Measurements from ENCODE around the gene DYNC1I1. TPM values are rescaled to one million over a fixed set of nuclear protein-coding genes. Genes with fewer than 3 reads are reported as not detected.

Gene DYNC1I1
- total RNA-seq, 1 experiment from 2014 or later: 8.3 TPM

DNA sequence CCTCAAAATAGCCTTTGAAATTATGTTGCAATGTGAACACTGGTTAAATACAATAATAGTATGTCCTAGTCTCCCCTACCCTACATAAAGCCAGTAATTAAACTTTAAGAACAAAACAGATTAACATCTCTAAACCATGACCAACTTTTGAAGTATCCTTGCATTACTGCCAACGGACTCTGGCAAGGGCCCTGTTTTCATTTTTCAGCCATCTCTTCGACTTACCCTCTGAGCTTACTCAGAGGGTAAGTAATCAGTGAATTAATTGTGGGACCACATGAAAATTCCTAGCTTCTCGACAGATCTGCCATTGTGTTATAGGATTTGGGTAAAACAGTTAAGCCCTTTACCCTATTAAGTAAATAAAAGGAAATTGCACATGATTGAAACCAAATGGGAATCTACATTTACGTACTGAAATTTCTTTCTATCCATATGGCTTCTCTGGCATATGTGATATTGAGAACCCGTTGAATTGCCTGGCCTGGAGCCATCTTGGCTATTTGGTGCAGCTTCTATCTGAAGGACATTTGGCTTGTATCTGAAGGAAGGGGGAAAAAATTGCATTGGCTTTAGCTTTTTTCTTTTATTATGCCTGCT is 39.6 kb downstream of the DYNC1I1 start:
- TF ChIP-seq, protein P1, sequence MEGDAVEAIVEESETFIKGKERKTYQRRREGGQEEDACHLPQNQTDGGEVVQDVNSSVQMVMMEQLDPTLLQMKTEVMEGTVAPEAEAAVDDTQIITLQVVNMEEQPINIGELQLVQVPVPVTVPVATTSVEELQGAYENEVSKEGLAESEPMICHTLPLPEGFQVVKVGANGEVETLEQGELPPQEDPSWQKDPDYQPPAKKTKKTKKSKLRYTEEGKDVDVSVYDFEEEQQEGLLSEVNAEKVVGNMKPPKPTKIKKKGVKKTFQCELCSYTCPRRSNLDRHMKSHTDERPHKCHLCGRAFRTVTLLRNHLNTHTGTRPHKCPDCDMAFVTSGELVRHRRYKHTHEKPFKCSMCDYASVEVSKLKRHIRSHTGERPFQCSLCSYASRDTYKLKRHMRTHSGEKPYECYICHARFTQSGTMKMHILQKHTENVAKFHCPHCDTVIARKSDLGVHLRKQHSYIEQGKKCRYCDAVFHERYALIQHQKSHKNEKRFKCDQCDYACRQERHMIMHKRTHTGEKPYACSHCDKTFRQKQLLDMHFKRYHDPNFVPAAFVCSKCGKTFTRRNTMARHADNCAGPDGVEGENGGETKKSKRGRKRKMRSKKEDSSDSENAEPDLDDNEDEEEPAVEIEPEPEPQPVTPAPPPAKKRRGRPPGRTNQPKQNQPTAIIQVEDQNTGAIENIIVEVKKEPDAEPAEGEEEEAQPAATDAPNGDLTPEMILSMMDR (IDR thresholded peaks at IDR 0.05; ENCODE audit: insufficient read depth in 1 of 2, low read depth in 1 of 2, low read length in 1 of 2, severe bottlenecking in 1 of 2, unreplicated experiment in 1 of 2): no peak
- no peak overlapping the region for H3K4me3 ChIP-seq (ENCODE audit: low read depth, low read length)

GRCh38 chr7:95814721-95815120 is 42.4 kb downstream of the DYNC1I1 start:
- no peaks in the 10 kb centered on the region for H3K9me3 ChIP-seq
- Mint-ChIP-seq H3K4me3 (ENCODE audit: unreplicated experiment) (no peak overlapping the region), H3K36me3 (ENCODE audit: insufficient read depth, unreplicated experiment) (no peaks in the 10 kb centered on the region), H3K27me3 (ENCODE audit: insufficient read depth, unreplicated experiment) (peaks cover 3% of the 10 kb centered on the region), H3K9me3 (ENCODE audit: unreplicated experiment) (no peaks in the 10 kb centered on the region), H3K4me1 (ENCODE audit: low read depth, unreplicated experiment) (no peaks in the 10 kb centered on the region), H3K27ac (ENCODE audit: unreplicated experiment) (no peak overlapping the region)
- intact Hi-C loops (cut with micrococcal nuclease; ENCODE audit: unreplicated experiment): no loop called here
- no peaks in the 10 kb centered on the region for H3K36me3 ChIP-seq (ENCODE audit: control insufficient read depth, insufficient read depth, low read length)
- TF ChIP-seq, protein P1 (IDR thresholded peaks at IDR 0.05; ENCODE audit: insufficient read depth in 1 of 2, low read depth in 1 of 2, low read length in 1 of 2, severe bottlenecking in 1 of 2, unreplicated experiment in 1 of 2): no peak
- H3K4me3 ChIP-seq (ENCODE audit: low read depth, low read length): no peak overlapping the region
- CTCF ChIA-PET: no interaction called here
- BruUV-seq (replicated peaks): no TSS peak
- no peaks in the 10 kb centered on the region for H3K4me1 ChIP-seq
- no peak for DNase-seq
- no peaks in the 10 kb centered on the region for H3K27me3 ChIP-seq (replicated peaks; ENCODE audit: control insufficient read depth, insufficient read depth, low read length)
- POLR2A ChIA-PET: no interaction called here

More for the DNA sequence above, 39.6 kb downstream of the DYNC1I1 start:
- DNase-seq: no peak
- no peaks in the 10 kb centered on the region for H3K9me3 Mint-ChIP-seq (ENCODE audit: unreplicated experiment)
- intact Hi-C loops (cut with micrococcal nuclease; ENCODE audit: unreplicated experiment): no loop called here
- no peak overlapping the region for H3K4me3 Mint-ChIP-seq (ENCODE audit: unreplicated experiment)
- peaks cover 10% of the 10 kb centered on the region for H3K27me3 Mint-ChIP-seq (ENCODE audit: insufficient read depth, unreplicated experiment)
- H3K36me3 ChIP-seq (ENCODE audit: control insufficient read depth, insufficient read depth, low read length): no peaks in the 10 kb centered on the region
- no peaks in the 10 kb centered on the region for H3K9me3 ChIP-seq
- no peaks in the 10 kb centered on the region for H3K4me1 Mint-ChIP-seq (ENCODE audit: low read depth, unreplicated experiment)
- no peaks in the 10 kb centered on the region for H3K4me1 ChIP-seq
- no peak overlapping the region for H3K27ac Mint-ChIP-seq (ENCODE audit: unreplicated experiment)
- H3K36me3 Mint-ChIP-seq (ENCODE audit: insufficient read depth, unreplicated experiment): no peaks in the 10 kb centered on the region
- CTCF ChIA-PET: no interaction called here
- no TSS peak for BruUV-seq (replicated peaks)
- H3K27me3 ChIP-seq (replicated peaks; ENCODE audit: control insufficient read depth, insufficient read depth, low read length): no peaks in the 10 kb centered on the region
- POLR2A ChIA-PET: no interaction called here

DNA sequence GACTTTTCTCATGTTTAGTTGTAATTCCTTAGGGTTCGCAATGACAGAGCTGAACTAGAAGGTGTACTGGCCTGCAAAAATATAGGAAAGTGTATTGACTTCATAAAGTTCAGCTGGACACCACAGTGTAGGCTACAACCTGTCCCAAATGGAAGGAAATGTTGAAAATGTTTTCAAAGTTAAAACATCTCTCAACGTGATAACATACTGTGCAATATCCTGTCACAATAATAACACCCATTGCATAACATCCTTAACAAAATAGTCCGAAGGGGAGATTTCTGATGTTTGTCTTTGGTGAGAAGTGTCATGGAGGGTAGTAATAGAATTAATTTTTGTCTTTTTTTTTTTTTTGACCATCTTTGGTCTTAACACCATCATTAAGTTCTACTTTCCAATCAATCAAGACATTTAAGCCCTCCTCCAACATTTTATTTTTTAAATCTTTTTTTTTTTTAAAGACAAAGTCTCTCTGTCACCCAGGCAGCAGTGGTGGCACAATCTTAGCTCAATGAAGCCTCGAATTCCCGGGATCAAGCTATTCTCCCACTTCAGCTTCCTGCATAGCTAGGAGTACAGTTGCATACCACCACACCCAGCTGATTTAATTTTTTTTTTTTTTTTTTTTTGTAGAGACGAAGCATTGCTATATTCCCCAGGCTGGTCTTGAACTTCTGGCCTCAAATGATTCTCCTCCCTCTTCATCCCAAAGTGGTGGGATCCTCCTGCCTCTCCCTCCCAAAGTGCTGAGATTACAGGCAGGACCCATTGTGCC is 45.7 kb downstream of the DYNC1I1 start:
- Mint-ChIP-seq H3K4me1 (ENCODE audit: low read depth, unreplicated experiment) (no peaks in the 10 kb centered on the region), H3K36me3 (ENCODE audit: insufficient read depth, unreplicated experiment) (no peaks in the 10 kb centered on the region), H3K27me3 (ENCODE audit: insufficient read depth, unreplicated experiment) (peaks cover under 1% of the 10 kb centered on the region), H3K9me3 (ENCODE audit: unreplicated experiment) (no peaks in the 10 kb centered on the region), H3K4me3 (ENCODE audit: unreplicated experiment) (no peak overlapping the region), H3K27ac (ENCODE audit: unreplicated experiment) (no peak overlapping the region)
- Histone ChIP-seq H3K4me3 (ENCODE audit: low read depth, low read length) (no peak overlapping the region), H3K9me3 (no peaks in the 10 kb centered on the region), H3K4me1 (no peaks in the 10 kb centered on the region), H3K36me3 (ENCODE audit: control insufficient read depth, insufficient read depth, low read length) (no peaks in the 10 kb centered on the region), H3K27me3 (replicated peaks; ENCODE audit: control insufficient read depth, insufficient read depth, low read length) (no peaks in the 10 kb centered on the region)
- ChIA-PET POLR2A (interaction anchor here (0.6 kb wide), 2 partner anchors 23 to 507 kb away, joined by 3 read pairs; no protein-coding TSS in a partner anchor), CTCF (no interaction called here)
- TF ChIP-seq, protein P1 (IDR thresholded peaks at IDR 0.05; ENCODE audit: insufficient read depth in 1 of 2, low read depth in 1 of 2, low read length in 1 of 2, severe bottlenecking in 1 of 2, unreplicated experiment in 1 of 2): no peak
- DNase-seq: no peak
- BruUV-seq (replicated peaks): no TSS peak
- intact Hi-C loops (cut with micrococcal nuclease; ENCODE audit: unreplicated experiment): no loop called here

Data from Caco-2 (cell line).